ENCODE results near the gene NCAPH2. TPM values are rescaled to one million over a fixed set of nuclear protein-coding genes. Genes with fewer than 3 reads are reported as not detected.

Gene NCAPH2
- total and polyA plus RNA-seq, 2 experiments from 2014 or later = 50.3 to 59.4 TPM

GRCh38 chr22:50567721-50568252 lies 59.8 kb downstream of the NCAPH2 start:
- Histone ChIP-seq H3K9me3 (ENCODE audit: low read depth) (no peaks in the 10 kb centered on the region), H3K4me3 (no peak overlapping the region), H3K27me3 (no peaks in the 10 kb centered on the region), H3K27ac (no peak overlapping the region), H3K4me1 (ENCODE audit: low read depth) (peaks cover 3% of the 10 kb centered on the region), H3K36me3 (peaks cover 37% of the 10 kb centered on the region)
- TF ChIP-seq CTCF (IDR thresholded peaks at IDR 0.05; ENCODE audit: low read depth, low read length) = no peak
- no peak for DNase-seq (ENCODE audit: low read depth in 1 of 2, low spot score in 1 of 2)

DNA sequence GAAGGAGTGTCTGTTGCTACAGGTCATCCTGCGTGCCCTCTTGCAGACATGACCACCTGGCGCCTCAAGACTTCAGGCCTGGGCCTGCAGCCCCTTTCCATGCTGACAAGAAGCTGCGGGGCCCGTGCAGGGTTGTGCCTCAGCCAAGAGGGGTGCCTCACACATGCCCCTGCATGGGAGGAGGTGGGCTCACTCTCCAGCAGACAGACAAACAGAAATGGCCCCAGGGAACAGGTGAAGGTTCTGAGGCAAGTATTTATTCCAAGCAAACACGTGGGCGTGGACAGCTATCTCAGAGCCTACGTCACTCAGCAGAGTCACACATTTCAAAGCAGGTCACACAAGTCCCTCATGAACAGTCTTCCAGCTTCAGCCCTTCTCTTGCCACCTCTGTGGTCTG lies 60.6 kb downstream of the NCAPH2 start:
- no peak overlapping the region for H3K27ac ChIP-seq
- H3K4me3 ChIP-seq = no peak overlapping the region
- peaks cover 3% of the 10 kb centered on the region for H3K4me1 ChIP-seq (ENCODE audit: low read depth)
- H3K27me3 ChIP-seq = no peaks in the 10 kb centered on the region
- no peaks in the 10 kb centered on the region for H3K9me3 ChIP-seq (ENCODE audit: low read depth)
- peaks cover 37% of the 10 kb centered on the region for H3K36me3 ChIP-seq
- no peak for DNase-seq (ENCODE audit: low read depth in 1 of 2, low spot score in 1 of 2)
- TF ChIP-seq CTCF (IDR thresholded peaks at IDR 0.05; ENCODE audit: low read depth, low read length) = no peak

DNA sequence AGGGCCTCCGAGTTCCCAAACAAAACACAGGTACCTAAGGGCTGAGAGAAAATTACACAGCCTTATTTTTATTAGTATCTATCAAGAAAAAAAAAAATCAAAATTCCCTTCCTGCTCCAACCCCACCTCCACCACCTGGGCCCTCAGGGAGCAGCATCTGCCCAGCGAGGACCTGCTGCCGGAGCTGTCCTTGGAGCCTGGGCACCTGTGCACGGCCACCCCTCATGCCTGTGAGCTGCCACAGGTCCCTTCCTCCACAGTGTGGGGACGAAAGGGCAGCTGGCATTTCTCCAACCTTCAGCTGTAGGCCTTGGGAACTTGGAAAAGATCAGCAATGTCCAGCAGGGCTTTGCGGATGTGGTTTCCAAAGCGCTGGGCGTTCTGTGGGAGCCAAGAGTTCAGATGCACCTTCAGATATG lies 61.0 kb downstream of the NCAPH2 start:
- Histone ChIP-seq H3K27me3 (no peaks in the 10 kb centered on the region), H3K36me3 (peaks cover 37% of the 10 kb centered on the region), H3K4me3 (no peak overlapping the region), H3K9me3 (ENCODE audit: low read depth) (no peaks in the 10 kb centered on the region), H3K4me1 (ENCODE audit: low read depth) (no peaks in the 10 kb centered on the region), H3K27ac (no peak overlapping the region)
- no peak for DNase-seq (ENCODE audit: low read depth in 1 of 2, low spot score in 1 of 2)
- TF ChIP-seq CTCF (IDR thresholded peaks at IDR 0.05; ENCODE audit: low read depth, low read length) = no peak

DNA sequence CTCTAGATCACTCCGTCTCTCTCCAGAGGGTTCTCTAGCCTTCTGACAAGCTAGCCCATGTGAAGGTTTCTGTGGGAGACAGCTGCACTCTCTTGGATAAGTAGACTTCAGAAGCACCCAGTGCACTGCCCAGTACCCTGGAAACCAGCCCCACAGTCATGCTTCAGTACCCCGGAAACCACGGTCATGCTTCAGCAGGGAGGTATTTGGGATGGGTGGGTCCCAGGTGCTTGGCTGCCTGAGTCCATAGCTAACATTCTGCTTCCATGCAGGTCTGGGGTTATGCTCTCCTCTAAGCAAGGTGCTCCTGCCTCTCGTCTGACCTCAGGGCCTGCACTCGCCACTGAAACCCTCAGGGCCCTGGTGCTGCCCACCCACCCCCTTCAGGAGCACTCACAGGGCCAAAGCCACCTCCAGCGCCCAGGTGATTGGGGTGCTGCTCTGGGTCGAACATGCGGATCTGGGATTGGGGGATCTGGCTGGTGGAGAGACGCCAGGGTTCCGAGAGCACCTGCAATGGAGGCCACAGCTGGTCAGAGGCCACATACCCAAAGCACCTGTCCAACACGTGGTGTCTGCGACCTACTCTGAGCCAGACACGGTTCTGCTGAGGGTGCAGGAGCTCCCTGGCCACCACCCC lies 62.0 kb downstream of the NCAPH2 start:
- H3K4me1 ChIP-seq (ENCODE audit: low read depth) = no peaks in the 10 kb centered on the region
- no peak overlapping the region for H3K27ac ChIP-seq
- no peak for TF ChIP-seq CTCF (IDR thresholded peaks at IDR 0.05; ENCODE audit: low read depth, low read length)
- no peaks in the 10 kb centered on the region for H3K9me3 ChIP-seq (ENCODE audit: low read depth)
- H3K4me3 ChIP-seq = no peak overlapping the region
- no peak for DNase-seq (ENCODE audit: low read depth in 1 of 2, low spot score in 1 of 2)
- H3K36me3 ChIP-seq = peaks cover 37% of the 10 kb centered on the region
- H3K27me3 ChIP-seq = no peaks in the 10 kb centered on the region

GRCh38 chr22:50570861-50571260 lies 62.8 kb downstream of the NCAPH2 start:
- no peak for TF ChIP-seq CTCF (IDR thresholded peaks at IDR 0.05; ENCODE audit: low read depth, low read length)
- Histone ChIP-seq H3K4me1 (ENCODE audit: low read depth) (no peaks in the 10 kb centered on the region), H3K4me3 (no peak overlapping the region), H3K27ac (no peak overlapping the region), H3K9me3 (ENCODE audit: low read depth) (no peaks in the 10 kb centered on the region), H3K36me3 (peaks cover 37% of the 10 kb centered on the region), H3K27me3 (no peaks in the 10 kb centered on the region)
- no peak for DNase-seq (ENCODE audit: low read depth in 1 of 2, low spot score in 1 of 2)
